GM19468 (cell line): Measurements from ENCODE around the gene KDM5C.

Experiments
- ATAC-seq: cut with Tn5 transposase; IDR thresholded peaks from one replicate; pipeline ENCODE4 v1.9.1; 2021; ENCODE audit warnings: mild to moderate bottlenecking, moderate library complexity, moderate number of reproducible peaks; ENCODE audit not compliant: unreplicated experiment; ENCODE audit errors: extremely low read depth

The KDM5C gene

DNA sequence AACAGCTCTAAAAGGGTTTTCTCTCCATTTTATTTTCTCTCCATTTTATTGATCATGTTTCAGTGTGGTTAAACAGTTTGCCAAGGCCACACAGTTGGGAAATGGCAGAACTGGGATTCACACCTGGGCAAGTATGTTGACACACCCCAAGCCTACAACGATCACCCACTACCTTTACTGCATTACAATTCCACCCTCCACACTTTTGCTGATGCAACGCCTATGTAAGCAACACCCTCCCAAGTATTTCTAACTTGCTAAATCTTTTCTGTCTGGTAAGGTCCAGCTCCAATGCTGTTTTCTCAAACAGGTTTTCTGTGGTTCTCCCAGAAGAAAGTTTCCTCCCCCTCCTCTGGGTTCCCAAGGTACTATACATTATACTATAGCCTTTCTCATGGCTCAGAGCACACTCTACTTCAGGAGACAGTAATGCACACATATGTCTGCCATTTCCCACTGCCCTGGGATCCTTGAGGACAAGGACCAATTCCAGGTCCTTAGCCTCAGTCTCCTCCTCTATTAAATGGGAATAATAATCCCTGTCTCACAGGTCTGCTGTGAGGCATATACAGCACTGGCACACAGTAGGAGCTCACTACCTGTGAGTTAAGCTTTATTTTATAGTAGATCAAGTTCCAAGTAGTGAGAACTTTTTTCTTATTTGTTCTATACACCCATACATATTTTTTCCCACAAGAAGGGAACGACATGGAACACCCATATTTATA, 28.4 kb upstream of the KDM5C start:
- no peak for ATAC-seq

DNA sequence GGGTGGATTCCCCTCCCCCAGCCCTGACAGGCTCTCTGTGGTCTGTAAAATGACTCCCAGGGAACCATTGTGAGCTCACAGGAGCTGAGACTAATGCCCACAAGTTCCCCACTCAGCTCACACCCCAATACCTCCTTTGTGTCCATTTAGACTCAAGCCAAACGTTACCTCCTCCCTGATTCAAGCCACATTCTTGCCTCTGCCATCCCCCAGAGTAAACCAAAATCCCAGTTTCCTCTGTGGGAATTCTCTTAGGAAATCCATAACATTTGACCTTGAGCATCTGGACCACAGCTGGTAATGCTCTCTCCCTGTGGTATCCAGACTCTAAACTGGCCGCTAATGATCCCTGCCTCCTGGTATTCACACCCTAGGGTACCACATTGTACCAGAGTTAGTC, 26.3 kb upstream of the KDM5C start:
- ATAC-seq = no peak

DNA sequence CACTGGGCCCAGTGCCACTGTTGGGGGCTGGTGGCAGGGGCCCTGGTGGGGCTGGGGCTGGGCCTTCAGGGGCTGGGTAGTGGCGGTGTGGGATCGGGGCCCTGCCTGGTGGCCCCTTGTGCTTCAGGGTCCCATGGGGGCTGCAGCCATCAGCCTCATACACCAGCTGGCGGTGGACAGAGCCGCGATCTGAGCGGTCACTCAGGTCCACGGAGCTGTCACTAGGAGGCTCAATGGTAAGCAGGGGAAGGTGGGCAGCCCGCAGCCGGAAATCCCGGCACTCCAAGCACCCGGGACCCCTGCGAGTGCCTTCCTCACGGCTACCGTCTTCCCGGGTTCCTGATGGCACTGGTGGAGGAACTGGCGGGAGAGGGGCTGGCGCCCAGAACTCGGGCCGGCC, 25.5 kb upstream of the KDM5C start:
- ATAC-seq = no peak

DNA sequence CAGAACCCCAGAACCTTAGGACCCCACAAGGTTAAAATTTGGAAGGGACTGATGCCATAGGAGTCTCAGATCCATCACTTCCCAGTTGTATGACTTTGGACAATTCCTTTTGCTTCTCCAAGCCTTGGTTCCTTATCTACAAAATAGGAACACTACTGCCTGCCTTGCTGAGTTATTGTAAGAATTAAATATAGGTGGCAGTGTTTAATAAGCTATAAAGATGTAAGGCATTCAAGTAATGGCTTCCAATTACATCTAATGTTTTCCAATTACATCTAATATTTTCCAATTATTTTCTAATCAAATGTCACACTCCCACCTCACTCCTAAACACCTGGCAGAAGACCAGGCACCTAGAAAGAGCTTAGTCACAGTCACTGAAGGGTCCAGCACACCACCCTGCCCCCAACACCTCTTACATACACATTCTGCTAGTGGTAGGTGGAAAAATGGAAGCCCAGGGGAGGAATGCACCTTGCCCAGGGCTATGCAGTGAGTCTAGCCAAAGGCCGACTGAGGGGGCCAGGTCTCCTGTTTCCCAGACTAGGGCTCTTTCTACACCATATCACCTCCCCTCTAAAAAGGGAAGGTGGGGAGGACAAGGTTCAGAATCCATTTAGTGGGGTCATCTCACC, 24.5 kb upstream of the KDM5C start:
- no peak for ATAC-seq

DNA sequence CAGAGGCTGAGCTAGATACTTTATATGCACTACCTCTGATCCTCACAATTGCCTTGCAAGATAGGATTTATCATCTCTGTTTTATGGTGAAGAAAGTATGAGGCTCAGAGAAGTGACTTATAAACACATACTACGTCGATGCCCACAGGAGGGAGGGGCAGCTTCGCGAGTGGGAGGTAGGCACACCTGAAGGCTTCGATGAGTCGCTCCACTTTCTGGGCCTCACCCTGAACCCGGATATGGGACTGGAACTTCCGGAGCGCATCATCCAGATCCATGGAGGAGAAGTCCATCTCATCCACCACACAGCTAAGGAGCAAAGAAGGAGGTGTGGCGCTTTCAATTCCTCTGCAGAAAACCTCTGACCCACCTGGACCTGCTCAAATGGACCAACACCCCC, 22.9 kb upstream of the KDM5C start:
- ATAC-seq = no peak

DNA sequence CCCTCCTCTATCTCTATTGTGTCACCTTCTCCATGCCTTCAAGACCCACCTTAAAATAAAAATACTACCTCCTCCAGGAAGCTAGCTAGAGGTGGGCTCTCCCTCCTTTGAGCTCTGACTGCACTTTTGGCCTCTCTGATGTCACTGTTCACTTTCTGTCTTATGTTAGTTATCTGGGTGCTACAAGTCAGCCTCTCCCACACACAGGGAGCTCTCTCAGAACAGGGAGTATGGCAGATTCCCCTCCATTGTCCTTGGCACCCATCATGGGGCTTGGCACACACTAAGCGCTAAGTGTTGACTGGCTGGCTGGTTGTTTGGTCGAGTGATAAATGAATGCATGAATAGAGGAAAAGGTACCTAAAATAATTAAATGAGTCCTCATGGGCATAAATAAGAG, 21.2 kb upstream of the KDM5C start:
- no peak for ATAC-seq

DNA sequence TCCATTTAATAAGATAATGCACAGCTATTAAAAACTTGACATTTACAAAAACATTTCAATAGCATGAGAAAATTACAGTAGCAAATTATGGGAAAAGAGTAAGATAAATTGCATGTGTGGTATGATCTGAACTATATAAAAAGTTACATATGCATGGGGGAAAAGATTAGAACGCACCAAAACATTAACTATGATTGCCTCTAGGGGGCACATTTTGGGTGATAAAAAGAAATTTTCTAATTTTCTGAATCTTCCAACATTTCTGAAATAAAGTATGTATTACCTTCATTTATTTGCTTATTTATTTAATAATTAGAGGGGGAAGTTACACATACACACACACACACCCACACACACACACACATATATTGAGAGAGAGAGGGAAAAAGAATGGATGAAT, 19.6 kb upstream of the KDM5C start:
- no peak for ATAC-seq

DNA sequence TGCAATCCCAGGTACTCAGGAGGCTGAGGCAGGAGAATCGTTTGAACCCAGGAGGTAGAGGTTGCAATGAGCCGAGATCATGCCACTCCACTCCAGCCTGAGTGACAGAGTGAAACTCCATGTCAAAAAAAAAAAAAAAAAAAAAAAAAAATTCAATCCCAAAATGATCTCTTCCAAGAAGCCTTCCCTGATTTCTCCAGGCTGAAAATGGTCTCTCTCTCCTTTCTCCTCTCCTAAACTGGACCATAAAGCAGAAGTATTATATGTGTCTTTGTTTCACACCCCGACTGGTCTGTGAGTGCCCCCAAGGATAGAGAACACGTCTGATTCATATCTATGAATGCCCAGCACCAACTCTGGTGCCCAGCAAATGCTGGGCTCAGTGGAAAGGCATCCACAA, 17.3 kb upstream of the KDM5C start:
- ATAC-seq = no peak

DNA sequence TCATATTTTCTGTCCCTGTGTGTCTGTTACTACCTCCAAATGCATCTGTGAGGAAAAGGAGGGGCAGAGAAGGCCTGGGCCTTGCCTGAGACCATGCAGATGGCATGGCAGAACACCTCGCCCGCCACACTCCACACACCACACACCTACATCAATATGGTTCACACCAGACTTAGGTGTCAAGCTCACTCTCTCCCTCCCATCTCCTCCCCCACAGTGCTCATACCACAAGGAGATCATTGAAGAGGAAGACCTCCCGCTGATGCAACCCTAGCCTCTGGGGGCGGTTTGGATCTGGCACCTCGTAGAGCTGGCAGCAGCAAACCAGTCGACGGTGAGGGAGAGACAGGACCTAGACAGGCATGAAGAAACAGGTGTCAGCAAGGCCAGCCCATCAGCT, 16.6 kb upstream of the KDM5C start:
- no peak for ATAC-seq

DNA sequence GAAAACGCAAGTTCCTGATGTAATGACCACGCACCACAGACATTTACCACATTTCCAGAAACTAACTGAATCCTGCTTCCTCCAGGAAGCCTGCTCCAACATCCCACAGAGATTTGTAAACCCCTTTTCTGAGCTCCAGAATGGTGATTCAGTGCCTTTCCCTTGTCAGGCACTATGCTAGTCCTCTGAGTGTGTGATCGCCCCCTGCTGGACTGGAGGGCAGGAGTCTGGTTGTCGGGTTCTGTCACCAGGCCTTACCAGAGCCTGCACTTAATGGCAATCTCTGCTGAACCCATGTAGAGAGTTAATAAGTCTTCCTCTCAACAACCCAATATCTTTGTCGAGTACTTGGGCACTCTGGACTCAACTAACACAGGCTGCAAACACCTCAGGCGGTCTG, 14.5 kb upstream of the KDM5C start:
- ATAC-seq = no peak

DNA sequence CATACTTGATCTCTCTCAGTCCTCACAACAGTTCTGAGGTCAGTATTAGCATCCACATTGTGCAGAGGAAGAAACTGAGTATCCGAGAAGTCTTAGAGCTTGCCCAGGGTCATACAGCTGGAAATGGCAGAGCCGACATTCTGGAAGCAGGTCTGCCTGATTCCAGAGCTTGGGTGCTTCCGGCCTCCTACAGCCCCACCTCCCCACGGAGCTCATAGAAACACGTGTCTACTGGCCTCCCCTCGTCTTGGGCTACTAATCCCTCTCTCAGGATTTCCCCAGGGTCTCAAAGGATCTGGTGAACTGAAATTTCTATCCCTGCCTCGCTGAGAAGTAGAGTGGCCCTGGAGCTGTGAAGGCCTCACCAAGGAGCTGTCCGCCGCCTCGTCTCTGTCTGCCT, 12.0 kb upstream of the KDM5C start:
- ATAC-seq = no peak

DNA sequence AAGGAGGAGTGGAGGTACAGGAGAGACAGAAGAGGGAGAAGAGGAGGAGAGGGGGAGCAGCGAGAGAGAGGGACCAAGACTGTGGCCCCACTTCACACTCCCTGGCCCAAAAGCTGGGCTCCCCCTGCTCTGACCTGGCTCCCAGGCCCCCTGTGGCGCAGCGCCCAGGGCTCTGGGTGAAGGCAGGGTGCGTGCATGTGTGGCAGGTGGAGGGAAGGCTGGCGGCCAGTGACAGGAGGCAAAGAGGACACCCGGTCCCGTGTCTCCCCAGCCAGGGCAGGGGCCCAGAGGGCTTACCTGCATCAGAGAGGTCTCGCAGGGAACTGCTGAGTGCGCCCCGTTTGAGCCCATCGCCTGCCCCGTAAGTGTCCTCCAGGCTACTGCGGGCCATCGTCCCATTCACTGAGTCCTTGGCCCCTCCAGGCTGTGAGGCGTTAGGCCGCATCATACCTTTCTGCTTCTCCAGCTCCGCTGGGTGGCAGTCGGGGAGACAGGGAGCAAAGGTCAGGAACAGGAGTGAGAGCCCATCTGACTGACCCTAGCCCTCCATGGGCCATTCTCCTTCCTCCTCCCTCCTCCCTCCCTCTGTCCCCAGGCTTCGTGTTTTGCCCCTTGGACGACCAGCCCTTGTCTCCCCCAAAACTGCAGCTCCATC, 11.1 kb upstream of the KDM5C start:
- ATAC-seq = no peak

DNA sequence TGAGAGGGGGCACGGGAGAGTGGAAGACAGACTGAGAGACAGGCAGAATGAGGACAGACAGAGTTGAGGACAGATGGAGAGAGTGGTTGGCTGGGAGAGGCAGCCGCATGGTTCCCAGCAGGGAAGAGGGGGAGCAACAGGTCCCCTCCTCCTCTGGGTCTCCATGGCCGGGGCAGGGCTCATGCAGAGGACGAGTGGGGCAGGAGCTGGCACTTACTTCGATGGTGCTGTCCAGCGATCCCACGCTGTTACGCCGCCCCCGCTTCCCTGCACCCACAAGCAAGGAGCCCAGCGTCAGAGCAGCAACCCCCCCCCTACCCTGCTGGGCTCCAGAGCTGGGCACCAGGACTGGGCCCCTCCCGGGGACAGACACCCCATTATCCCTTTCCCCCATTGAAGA, 10.6 kb upstream of the KDM5C start:
- ATAC-seq = no peak

DNA sequence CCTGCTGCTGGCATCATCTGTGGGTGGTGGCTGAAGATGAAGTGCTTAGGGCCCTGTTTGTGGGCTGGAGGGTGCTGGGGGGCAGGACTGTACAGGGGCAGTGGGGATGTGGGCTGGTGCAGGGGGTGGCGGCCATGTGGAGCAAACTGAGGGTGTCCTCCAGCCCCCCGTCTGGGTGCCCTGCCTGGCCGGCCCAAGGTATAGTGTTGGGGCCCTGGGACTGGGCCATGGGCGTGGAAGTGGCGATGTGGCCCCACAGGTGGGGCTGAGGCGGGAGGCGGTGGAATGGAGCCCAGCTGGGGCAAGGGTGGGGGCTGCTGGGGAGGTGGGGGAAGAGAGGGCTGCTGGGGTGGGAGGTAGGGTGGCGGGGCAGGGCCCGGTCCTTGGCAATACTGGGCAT, 9.5 kb upstream of the KDM5C start:
- no peak for ATAC-seq

DNA sequence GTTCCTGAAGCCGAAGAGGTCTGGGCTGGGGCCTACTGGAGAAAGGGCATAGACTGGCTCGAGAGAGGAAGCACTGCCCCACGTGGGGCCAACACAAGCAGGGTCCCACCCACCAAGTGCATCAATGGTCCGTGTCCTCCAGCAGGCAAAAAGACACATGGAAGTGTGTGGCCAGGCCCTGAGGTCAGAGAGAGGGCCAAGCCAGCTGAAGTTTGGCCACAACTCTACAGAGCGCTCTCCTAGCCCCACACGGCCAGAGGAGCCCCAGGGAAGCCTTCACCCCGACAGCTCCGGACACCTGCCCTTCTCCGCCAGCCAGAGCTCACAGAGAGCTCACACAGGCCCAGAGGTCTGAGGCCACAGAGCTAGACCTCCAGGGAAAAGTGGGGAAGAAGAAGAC, 8.5 kb upstream of the KDM5C start:
- ATAC-seq = no peak

DNA sequence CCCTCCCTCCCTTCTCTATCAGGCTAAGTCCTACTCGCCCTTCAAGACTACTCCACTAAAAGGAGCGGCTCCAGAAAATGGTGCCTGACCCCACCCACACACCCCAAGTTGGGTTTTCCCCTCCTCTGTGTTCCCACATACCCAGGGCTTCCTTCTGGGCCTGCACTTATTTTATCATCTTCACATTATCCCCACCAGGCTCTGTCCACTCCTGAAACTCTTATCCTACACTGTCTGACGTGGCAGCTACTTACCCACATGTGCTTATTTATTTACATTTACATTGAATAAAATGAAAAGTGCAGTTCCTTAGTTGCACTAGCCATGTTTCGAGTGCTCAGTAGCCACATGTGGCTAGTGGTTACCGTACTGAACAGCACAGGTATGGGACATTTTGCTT, 5.1 kb upstream of the KDM5C start:
- no peak for ATAC-seq

DNA sequence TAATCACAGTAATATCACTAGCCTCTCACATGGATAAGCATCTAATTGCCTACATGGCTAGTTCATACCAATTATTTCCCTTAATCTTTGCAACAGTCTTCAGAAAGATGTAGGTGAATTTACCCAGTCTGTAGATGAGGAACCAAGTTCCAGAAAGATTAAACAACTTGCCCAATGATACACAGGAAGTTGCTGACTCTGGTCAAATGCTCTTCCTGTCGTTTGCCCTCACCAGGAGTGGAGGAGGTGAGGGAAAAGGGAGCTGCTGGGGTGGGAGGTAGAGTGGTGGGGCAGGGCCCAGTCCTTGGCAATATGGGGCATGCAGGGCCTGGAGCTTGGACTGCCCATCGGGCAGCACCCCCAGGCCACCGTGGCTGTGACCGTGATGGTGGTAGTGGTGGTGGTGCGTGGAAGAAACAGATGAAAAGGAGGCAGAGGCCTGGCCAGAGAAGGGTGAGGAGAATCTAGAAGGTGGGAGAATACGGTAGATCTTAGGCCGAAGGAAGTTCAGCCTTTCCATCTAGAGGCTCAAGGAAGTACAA, 2.3 kb upstream of the KDM5C start:
- no peak for ATAC-seq

DNA sequence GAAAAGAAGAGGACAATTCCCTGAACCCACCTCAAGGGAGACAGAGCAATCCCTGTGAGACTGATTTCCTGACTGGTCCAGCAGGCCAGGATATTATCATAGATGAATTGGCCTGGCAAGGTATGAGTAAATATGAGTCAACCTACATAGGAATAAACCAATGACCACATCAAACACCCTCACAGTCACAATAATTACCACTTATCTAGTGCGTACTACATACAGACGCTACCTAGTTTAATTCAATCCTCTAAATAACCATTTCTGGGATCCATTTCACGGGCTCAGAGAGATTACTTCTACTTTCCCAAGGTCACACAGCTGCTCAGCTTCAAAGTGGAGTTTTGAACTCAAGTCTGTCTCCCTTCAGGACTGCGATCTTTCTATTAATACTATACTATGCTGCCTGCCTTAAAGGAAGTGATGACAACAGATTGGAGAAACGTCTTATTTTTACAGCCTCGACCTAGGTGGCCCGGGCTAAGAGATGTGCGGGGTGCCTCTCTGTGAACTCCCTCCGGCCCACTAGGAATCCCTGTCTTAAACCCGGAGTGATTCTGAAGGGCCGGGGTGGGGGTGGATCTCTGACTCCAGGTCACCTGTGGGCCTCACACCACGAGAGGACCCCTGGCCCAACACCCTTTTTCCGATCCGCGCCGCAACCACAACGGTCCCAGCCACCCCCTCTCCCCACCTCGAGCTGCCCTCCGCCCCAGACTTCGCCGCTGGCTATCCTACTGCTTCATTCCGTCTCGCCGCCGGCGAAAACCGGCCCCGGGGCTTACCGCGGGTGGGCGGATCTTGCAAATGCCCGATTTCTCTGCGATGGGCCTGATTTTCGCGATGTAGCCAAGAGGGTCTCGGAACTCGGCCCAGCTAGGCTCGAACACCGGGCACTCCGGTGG, 800 bp downstream of the KDM5C start:
- no peak for ATAC-seq

DNA sequence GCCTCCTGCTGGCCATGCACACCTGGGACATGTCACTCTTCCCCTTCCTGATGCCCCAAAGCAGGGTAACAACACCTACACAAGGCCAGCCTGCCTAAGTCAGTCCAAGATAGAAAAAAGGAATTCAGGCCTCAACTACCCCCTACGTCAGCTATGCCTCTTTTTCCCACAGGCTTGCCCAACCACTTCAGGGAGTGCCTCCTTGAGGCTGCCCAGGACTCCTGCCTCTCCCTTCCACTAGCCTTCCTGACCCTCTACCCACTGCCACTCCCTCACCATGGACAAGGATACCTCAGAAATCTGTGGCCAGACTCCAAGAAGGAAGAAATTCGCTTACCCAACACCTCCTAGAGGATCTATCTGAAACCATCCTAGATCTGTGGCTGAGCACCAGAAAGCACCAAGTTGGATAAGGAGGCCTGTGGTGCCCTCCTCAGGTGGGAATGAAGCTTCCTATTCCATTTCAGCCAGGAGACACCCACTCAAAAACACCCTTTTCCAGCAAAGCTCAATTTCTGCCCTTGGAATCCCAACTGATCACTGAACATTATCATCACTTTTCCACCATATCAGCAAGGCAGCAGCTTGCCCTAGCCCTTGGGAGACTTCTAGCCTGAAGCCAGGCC, 1.8 kb downstream of the KDM5C start:
- ATAC-seq = no peak

DNA sequence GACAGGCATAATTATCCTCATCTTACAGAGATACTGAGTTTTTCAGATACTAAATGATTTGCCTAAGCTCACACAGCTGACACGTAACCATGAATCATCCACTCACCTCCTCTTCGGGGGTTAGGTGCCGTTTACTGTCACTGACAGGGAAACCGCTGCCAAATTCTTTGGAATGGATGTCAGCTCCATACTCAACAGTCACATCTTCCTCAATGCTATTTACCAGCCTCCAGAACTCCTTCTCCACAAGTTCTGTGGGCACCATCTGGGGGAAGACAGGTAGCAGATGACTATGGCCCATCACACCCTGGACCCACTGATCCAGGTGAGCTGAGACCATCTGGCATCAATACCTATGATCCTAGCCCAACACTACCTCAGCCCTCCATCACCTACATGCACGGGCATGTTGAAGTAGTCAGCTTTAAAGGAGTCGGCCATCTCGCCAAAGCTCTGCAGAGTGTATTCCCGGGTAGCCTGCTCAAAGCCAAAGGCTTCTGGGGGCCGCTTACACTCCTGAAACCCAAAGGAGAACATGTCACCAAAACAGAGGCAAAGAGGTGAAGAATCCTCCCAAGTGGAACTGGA, 13.5 kb downstream of the KDM5C start:
- ATAC-seq = no peak
